ENCODE data around the gene TIMP3.

Gene TIMP3

GRCh38 chr22:32805361-32805881 is 3.9 kb downstream of the TIMP3 start:
- DNase-seq (ENCODE audit: insufficient read length, low spot score) (no peak), FAIRE-seq (no peak)

DNA sequence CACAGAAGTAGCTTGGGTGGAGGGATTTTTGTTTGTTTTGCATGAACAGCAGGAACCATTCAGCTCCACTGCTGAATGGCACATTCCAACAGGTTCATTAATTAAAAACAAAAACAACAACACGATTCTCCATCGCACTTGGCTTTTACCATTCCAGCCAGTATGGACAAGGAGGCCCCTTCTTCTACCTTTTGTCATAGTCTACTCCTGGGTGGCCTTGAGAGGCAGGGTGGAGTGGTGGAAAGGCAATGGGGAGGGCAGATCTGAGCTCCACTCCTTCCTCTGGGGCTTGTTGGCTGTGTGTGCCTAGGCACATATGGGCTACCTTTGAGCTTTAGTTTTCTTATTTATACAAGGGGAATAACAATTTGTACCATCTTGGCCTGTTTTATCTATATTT is 4.8 kb downstream of the TIMP3 start:
- DNase-seq (ENCODE audit: insufficient read length, low spot score), result no peak
- FAIRE-seq, result no peak

DNA sequence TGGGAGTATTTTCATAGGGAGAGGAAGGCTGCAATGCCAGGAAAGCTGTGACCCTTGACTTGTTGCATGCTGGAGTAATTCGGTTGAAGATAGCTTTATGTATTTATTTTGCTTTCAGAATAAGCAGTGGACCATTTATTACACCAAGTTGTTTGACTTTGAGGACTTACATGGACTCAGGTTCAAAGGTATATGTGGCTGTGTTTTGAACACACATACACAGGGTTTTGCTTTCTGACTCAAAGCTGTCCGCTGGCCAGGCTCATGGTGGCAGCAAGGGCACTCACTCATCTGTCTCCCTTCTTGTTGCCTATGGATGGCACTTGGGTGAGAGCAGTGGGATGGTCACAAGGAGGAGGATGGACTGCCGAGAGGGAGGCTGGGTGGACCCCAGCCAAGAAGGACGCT is 6.5 kb downstream of the TIMP3 start:
- FAIRE-seq, result no peak
- DNase-seq (ENCODE audit: insufficient read length, low spot score), result no peak

DNA sequence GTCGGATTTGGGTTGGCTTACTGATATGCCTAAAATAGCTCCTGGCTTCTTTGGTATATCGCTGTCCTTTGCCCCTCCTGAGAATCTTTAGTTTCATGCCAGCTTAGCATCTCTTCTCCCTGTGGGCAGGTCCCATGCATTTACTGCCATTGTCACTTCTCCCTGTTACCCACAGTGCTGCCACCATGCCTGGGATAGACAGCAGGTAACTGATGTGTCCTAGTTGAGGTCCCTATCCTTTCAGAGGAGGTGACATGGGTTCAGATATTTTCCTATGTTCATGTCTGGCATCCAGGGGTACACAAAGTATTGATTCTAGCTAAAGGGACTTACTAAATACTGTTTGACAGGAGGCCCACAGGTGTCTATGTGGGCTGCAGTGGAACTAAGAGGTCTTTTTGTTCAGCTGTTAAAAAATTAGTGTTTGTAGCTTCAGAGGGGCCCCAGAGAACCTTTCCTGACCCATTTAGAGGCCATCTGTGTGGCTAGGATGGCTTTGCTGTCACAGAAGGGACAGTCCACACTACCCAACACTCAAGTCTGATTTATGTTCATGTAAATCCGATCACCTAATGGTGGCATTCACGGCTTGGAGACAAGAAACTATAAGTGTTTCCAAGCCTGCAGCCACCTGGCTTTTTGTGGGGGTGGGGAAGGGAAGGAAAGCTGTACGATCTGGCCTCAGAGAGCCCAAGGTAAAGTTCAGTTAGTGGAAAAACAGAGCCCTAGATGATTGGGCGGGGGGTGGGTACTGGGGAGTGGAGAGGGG is 8.5 kb downstream of the TIMP3 start:
- no peak for DNase-seq (ENCODE audit: insufficient read length, low spot score)
- FAIRE-seq, result no peak

GRCh38 chr22:32810555-32811133 is 9.1 kb downstream of the TIMP3 start:
- no peak for DNase-seq (ENCODE audit: insufficient read length, low spot score)
- FAIRE-seq, result no peak

DNA sequence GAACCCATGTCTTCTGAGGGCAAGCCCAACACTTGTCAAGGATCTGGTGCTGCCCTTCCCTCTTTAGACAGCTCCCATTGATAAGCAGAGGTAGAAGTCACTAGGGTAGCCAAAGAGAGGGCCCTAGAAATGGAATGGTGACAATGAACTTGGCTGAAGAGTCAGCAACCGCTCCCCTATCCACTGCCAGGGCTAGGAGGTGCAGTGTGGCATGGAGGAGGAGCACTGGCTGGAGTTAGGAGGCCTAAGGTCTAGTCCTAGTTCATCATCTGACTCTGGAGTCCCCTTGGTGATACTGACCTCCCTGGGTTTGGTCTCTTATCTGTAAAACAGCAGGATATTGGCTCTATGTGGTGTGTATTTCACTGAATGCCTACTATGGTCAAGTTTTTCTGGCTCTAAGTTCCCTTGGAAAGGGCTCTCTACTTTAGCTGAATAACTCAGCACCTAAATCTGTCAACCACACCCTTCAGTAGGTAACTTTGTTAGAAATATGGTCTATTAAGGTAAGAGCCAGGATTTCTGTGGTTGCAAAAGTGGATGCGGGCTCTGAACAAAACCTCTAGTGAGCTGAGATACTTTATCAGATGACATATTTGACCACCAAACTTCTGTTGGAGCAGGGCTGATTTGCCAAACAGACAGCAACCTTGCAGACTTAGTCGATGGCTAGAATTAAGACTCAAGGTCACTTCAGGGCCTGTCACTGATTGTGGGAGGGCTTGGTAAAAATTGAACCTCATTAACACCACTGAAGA is 10.5 kb downstream of the TIMP3 start:
- FAIRE-seq (no peak), DNase-seq (ENCODE audit: insufficient read length, low spot score) (no peak)

- DNase-seq (ENCODE audit: insufficient read length, low spot score), result no peak
- no peak for FAIRE-seq
These were observed 12.9 kb downstream of the TIMP3 start for GRCh38 chr22:32814285-32814860.

DNA sequence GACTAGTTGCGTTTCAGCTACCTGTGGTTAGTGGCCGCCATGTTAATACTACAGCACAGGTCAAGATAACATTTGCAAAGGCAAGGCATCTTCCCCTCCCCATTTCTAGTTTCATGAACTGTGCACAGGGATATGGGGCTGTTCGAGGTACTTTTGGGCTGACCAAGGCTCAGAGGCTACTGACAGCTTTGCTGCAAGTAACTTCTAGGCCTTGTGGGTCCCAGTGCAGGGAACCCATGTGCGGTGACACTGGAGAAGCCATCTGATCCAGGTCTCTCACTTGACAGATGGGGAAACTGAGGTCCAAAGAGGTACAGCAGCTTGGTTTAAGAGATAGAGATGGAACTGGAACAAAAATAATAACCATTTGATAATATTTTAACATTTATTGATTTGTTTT is 13.6 kb downstream of the TIMP3 start:
- DNase-seq (ENCODE audit: insufficient read length, low spot score) (no peak), FAIRE-seq (no peak)

GRCh38 chr22:32815943-32816342 is 14.4 kb downstream of the TIMP3 start:
- FAIRE-seq (no peak), DNase-seq (ENCODE audit: insufficient read length, low spot score) (no peak)

- DNase-seq (ENCODE audit: insufficient read length, low spot score) (no peak), FAIRE-seq (no peak)
These were observed 15.7 kb downstream of the TIMP3 start for GRCh38 chr22:32817137-32817730.

DNA sequence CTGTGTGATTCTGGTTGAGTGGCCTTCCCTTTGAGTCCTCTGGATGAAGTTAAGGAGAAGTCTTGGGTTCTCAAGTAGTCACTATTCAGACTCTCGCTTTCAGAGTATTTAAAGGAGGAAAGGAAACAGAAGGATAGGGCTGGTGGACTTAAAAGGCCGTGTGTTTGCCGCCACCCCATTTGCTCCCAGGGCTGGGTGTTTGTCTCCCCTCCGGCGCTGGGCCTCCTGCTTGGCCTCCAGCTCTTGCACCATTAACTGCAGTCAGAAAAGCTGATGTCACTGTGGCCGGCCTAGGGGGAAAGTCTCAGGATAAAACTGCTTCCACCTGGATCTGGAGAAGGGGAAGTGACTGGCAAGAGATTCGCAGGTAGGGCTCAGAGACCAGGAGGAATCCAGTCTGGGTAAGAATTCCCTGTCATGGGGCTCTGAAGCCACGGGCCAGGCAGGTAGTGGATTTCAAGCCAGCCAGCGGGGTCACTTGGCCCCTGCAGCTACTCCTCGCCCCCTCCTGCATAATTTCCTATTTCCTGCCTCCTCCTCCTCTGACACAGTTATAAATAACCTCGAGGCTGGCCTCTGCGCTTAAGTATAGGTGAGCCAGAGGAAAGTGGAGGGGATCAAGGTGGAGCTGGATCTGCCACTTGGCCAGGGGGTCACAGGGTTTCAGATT is 17.1 kb downstream of the TIMP3 start:
- FAIRE-seq (no peak), DNase-seq (ENCODE audit: insufficient read length, low spot score) (no peak)

DNA sequence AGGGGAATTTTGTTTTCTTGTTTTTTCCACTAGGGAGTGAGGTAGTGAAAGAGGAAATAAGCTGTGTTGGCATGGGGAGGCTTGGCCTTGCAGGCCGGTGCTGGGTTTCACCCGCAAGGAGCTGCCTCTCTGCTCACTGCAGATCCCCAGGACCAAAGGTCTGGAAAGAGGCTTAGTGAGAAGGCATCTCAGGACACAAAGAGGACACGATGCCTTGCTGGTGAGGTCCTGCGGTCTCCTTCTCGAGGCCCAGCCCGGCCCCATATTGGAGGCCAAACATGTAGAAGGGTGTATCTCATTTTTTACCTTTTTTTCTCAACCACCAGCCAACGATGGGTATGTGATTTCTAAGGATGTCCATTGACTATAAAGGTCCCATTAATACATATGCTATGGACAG is 17.6 kb downstream of the TIMP3 start:
- DNase-seq (ENCODE audit: insufficient read length, low spot score) (no peak), FAIRE-seq (no peak)

DNA sequence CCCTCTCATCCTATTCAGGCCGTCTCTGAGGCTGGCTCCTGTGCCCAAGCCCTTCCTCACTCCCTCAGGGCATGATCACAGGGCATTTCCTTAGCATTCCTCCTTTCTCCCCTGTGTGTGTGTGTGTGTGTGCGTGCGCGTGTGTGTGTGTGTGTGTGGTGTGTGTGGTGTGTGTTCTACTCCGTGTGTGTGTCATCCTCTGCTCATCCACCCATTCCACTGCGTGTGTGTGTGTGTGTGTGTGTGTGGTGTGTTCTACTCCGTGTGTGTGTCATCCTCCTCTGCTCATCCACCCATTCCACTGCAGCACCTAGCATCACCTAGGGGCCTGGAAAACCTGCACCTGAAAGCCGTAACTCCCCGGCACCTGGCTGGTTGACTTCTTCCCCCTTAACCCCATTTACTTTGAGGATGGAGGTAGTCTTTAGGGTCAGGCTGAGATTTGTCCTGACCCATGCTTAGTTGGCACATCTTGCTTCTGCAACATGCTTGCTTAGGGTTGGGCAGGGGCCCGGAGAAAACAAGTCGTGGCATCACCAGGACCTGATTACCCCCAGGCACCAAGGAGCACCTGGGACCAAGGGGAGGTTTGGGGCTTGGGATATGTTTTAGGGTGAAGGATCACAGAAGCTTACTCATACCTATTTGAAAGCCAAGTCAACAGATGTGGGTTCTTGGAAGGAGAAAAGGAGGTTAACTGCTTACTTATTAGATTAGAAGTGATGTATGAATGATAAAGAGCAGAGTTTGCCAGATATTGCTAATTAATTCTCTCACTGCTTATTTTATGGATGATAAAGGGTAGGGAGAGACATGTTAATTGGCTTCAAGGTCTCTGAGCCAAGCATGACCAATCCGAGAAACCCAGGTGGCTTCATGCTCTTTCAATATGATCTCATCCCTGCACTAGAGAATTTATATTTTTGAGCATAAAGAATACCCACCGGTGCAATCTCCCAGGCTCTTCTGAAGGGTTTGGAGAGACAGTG is 18.9 kb downstream of the TIMP3 start:
- DNase-seq (ENCODE audit: insufficient read length, low spot score) (no peak), FAIRE-seq (no peak)

DNA sequence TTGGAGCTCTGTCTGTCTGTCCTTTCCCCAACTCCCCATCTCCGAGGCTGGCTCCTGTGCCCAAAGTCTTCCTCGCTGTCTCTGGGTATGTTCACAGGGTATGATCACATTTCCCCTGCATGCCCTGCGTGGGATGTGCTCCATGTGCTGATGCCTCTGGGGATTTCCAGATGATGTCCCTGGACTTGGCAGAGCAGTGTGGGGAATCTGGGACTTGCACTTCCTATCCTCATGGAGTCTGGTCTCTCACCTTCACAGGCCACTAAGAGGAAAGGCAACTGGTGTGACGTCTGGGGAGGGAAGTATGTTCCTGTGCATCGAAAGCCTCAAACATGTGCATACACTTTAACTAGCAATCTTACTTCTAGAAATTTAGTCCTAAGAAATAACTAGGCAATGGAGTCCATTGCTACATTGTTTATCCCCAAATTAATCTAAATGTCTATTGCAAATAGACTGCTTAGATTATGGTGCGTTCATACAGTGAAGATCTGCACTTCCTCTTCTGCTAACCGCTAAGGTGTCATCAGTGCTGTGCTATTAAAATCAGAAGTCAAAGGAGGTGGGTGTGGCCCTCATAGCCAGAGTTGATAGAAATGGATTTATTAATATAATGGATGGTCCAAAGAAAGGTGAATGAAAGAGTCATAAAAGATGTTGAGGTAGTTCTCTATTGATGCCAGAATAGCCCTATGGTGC is 20.8 kb downstream of the TIMP3 start:
- FAIRE-seq (no peak), DNase-seq (ENCODE audit: insufficient read length, low spot score) (no peak)

DNA sequence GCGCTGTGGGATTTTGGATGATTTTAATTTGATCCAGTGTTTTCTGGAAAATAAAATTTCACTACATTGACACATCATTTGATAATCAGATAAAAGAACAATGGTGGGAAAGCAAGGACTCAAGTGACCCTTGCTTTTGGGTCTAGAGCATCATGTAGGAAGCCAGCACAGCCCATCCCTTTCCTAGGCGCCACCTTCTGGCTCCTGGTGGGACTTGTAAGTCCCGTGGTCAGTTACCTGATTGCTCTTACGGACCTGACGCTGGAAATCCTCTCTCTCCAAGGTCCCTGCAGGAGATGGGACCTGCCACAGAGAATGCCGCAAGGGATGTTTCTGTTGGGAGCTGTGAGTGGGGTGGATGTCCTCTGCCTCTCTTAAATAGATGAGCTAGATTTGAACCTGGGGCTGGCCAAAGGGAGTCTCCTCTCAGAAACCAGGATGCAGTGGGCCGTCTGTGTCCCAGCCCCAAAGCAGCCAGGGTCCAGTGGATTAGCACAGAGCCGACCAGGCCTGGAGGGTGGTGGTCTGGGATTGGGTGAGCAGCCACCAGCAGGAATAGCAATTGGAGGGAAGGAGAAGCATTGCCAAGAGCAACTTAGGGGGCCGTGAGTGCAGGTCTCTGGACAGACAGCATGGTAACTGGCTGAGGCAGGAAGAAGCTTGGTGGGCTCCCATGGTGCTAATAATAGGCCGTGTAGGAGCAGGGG is 21.7 kb downstream of the TIMP3 start:
- no peak for DNase-seq (ENCODE audit: insufficient read length, low spot score)
- FAIRE-seq, result no peak

GRCh38 chr22:32824531-32825312 is 23.2 kb downstream of the TIMP3 start:
- DNase-seq (ENCODE audit: insufficient read length, low spot score) (no peak), FAIRE-seq (no peak)

GRCh38 chr22:32826537-32826936 is 25.0 kb downstream of the TIMP3 start:
- DNase-seq (ENCODE audit: insufficient read length, low spot score) (no peak), FAIRE-seq (no peak)

Measured in GM19239 (cell line).